Renal pelvis (tissue), 4 donors: ENCODE results near the gene ANO1. TPM values are rescaled to one million over a fixed set of nuclear protein-coding genes. Genes with fewer than 3 reads are reported as not detected.
A peak's percentile ranks its signal among the peaks of the same experiment; 100 is the strongest.

Source experiments
- DNase-seq: peaks from one replicate; pipeline ENCODE4 v3.0.0-alpha.2; 2013
- polyA plus RNA-seq, 3 donors: library from polyadenylated mRNA; unstranded; fragments of 120-200 nt; gene quantifications; one replicate each; pipeline ENCODE4 v1.2.1, GENCODE V29; 2013; ENCODE audit not compliant: insufficient read length in 3 of 3

The ANO1 gene
- polyA plus RNA-seq, 3 donors: 13.1 to 16.8 (median 15.2) TPM

- no peak for DNase-seq
Measured at GRCh38 chr11:70161043-70161625, 83.0 kb downstream of the ANO1 start.

- DNase-seq: no peak
Measured at GRCh38 chr11:70164705-70165104, 86.6 kb downstream of the ANO1 start.

GRCh38 chr11:70167120-70167519 is 89.0 kb downstream of the ANO1 start:
- DNase-seq: no peak

- no peak for DNase-seq
Measured at GRCh38 chr11:70167723-70168404, 89.7 kb downstream of the ANO1 start.

- DNase-seq: no peak
Measured at GRCh38 chr11:70168405-70168754, 90.3 kb downstream of the ANO1 start.

- no peak for DNase-seq
Measured at GRCh38 chr11:70169127-70169526, 91.0 kb downstream of the ANO1 start.

GRCh38 chr11:70169632-70170031 is 91.5 kb downstream of the ANO1 start:
- no peak for DNase-seq

GRCh38 chr11:70170596-70171210 is 92.6 kb downstream of the ANO1 start:
- no peak for DNase-seq

GRCh38 chr11:70173018-70173417 is 94.9 kb downstream of the ANO1 start:
- DNase-seq: no peak

GRCh38 chr11:70174547-70175235 is 96.6 kb downstream of the ANO1 start:
- DNase-seq: no peak

- peak; percentile 47 for DNase-seq
Measured at GRCh38 chr11:70175236-70175698, 97.2 kb downstream of the ANO1 start.

- no peak for DNase-seq
Measured at GRCh38 chr11:70176940-70177689, 99.0 kb downstream of the ANO1 start.

- no peak for DNase-seq
Measured at GRCh38 chr11:70180906-70181305, 102.8 kb downstream of the ANO1 start.

- DNase-seq: no peak
Measured at GRCh38 chr11:70182266-70182665, 104.1 kb downstream of the ANO1 start.

- DNase-seq: no peak
Measured at GRCh38 chr11:70183032-70183431, 104.9 kb downstream of the ANO1 start.

- no peak for DNase-seq
Measured at GRCh38 chr11:70183483-70184176, 105.5 kb downstream of the ANO1 start.

GRCh38 chr11:70184396-70184795 is 106.3 kb downstream of the ANO1 start:
- no peak for DNase-seq

GRCh38 chr11:70185348-70186055 is 107.4 kb downstream of the ANO1 start:
- no peak for DNase-seq

- no peak for DNase-seq
Measured at GRCh38 chr11:70186420-70186819, 108.3 kb downstream of the ANO1 start.

GRCh38 chr11:70186936-70187335 is 108.8 kb downstream of the ANO1 start:
- DNase-seq: no peak

GRCh38 chr11:70187771-70188170 is 109.7 kb downstream of the ANO1 start:
- DNase-seq: no peak
